CD8-positive, alpha-beta memory T cell (primary cell): ENCODE data around the gene TMEM170A. TPM values are rescaled to one million over a fixed set of nuclear protein-coding genes. Genes with fewer than 3 reads are reported as not detected.
A peak's percentile ranks its signal among the peaks of the same experiment; 100 is the strongest.
"Not testable (repeated sequence)": the region's sequence is repeated elsewhere in the genome, so short reads cannot be mapped to it uniquely, and the experiment has no call there.

Experiments used
- CTCF ChIA-PET: fragments of 350-600 bp; sonication (Branson Sonifier 250); formaldehyde crosslinking; loops from one replicate; lab custom pipeline; 2021; ENCODE audit warnings: antibody characterized with exemption; lab: Charles Lee
- POLR2A ChIA-PET: fragments of 350-600 bp; sonication (Branson Sonifier 250); formaldehyde crosslinking; loops from one replicate; lab custom pipeline; 2021; ENCODE audit warnings: antibody characterized with exemption; lab: Charles Lee
- DNase-seq, 5 donors: peaks; one replicate each; pipeline versions ENCODE4 v3.0.0 to v3.0.0-alpha.2; 2020 to 2022; ENCODE audit warnings: mixed read lengths in 1 of 5
- H3K27ac ChIP-seq: one replicate; pipeline ENCODE4 v1.7.0; 2013; ENCODE audit warnings: low read depth, mild to moderate bottlenecking, low read length, moderate library complexity
- H3K27me3 ChIP-seq: 2 replicates; pipeline ENCODE4 v1.7.0; 2013; ENCODE audit warnings: low read length, mild to moderate bottlenecking; ENCODE audit not compliant: insufficient read depth, poor library complexity, severe bottlenecking
- H3K36me3 ChIP-seq: 2 replicates; pipeline ENCODE4 v1.7.0; 2013; ENCODE audit warnings: mild to moderate bottlenecking, low read length, moderate library complexity; ENCODE audit not compliant: insufficient read depth
- H3K4me1 ChIP-seq: 2 replicates; pipeline ENCODE4 v1.7.0; 2013; ENCODE audit warnings: mild to moderate bottlenecking, low read length, moderate library complexity; ENCODE audit not compliant: insufficient read depth
- H3K4me3 ChIP-seq: 2 replicates; pipeline ENCODE4 v1.7.0; 2013; ENCODE audit warnings: mild to moderate bottlenecking, low read length
- H3K9me3 ChIP-seq: 2 replicates; pipeline ENCODE4 v1.7.0; 2013; ENCODE audit warnings: mild to moderate bottlenecking, low read length
- H3K27ac Mint-ChIP-seq, 8 donors: one replicate each; pipeline ENCODE4 v1.8.0; 2020 to 2021; ENCODE audit warnings: mixed read lengths in 8 of 8, mild to moderate bottlenecking in 6 of 8, inconsistent platforms in 3 of 8, moderate library complexity in 3 of 8
- H3K27me3 Mint-ChIP-seq, 2 donors: one replicate each; pipeline ENCODE4 v1.8.0; 2020 to 2021; ENCODE audit warnings: mixed read lengths in 2 of 2, mild to moderate bottlenecking in 1 of 2, moderate library complexity in 1 of 2
- H3K36me3 Mint-ChIP-seq, 3 donors: one replicate each; pipeline ENCODE4 v1.8.0; 2020 to 2021; ENCODE audit warnings: mixed read lengths in 3 of 3, inconsistent platforms in 1 of 3, mild to moderate bottlenecking in 1 of 3
- H3K4me1 Mint-ChIP-seq, 3 donors: one replicate each; pipeline ENCODE4 v1.8.0; 2020 to 2021; ENCODE audit warnings: mixed read lengths in 3 of 3, inconsistent platforms in 1 of 3, mild to moderate bottlenecking in 1 of 3
- H3K4me3 Mint-ChIP-seq, 7 donors: one replicate each; pipeline ENCODE4 v1.8.0; 2020 to 2021; ENCODE audit warnings: mixed read lengths in 7 of 7, mild to moderate bottlenecking in 6 of 7, moderate library complexity in 4 of 7, inconsistent platforms in 2 of 7
- H3K9me3 Mint-ChIP-seq, 5 donors: one replicate each; pipeline ENCODE4 v1.8.0; 2020 to 2022; ENCODE audit warnings: mixed read lengths in 5 of 5, mild to moderate bottlenecking in 3 of 5, moderate library complexity in 2 of 5, inconsistent platforms in 1 of 5
- polyA plus RNA-seq: library from polyadenylated mRNA; unstranded; fragments of 300-500 nt; fragmentation: Illumina TruSeq; gene quantifications from one replicate; pipeline ENCODE4 v1.2.3, GENCODE V29; 2021
- total RNA-seq, 2 experiments: library from RNA; stranded (reverse); gene quantifications; one replicate each; pipeline ENCODE4 v1.2.3, GENCODE V29; 2021

TMEM170A gene
- total and polyA plus RNA-seq, 3 experiments from 2014 or later: 40.9 to 41.8 (median 41.7) TPM

DNA sequence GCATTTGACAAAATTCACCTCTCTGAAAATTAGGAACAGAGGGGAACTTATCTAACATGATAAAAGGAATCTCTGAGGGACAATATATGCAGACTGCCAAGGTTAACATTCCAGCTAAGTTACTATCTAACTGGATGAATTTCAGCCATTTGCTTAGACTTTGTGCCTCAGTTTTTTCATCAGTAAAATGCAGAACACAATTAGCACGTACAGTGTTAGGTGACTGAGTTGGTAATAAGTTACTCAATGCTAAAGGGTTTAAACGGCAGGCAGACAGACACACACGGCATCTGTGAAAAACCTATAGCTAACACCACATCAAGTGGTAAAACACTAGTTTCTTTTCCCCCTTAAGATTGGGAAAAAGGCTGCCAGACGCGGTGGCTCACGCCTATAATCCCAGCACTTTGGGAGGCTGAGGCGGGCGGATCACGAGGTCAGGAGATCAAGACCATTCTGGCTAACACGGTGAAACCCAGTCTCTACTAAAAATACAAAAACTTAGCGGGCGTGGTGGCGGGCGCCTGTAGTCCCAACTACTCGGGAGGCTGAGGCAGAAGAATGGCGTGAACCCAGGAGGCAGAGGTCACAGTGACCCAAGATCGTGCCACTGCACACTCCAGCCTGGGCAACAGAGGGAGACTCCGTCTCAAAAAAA is 40.3 kb downstream of the TMEM170A start:
- H3K9me3 ChIP-seq, H3K27me3 Mint-ChIP-seq, DNase-seq, H3K4me3 Mint-ChIP-seq, H3K9me3 Mint-ChIP-seq, POLR2A ChIA-PET, H3K27me3 ChIP-seq, CTCF ChIA-PET, H3K27ac ChIP-seq, H3K4me1 ChIP-seq, H3K36me3 ChIP-seq, H3K27ac Mint-ChIP-seq, H3K4me3 ChIP-seq: not testable (repeated sequence)
- Mint-ChIP-seq H3K4me1 (peaks cover 26 to 64% (median 44%) of the 10 kb centered on the region in 3 donors), H3K36me3 (peaks cover 0 to 14% (median 0%) of the 10 kb centered on the region in 3 donors)

DNA sequence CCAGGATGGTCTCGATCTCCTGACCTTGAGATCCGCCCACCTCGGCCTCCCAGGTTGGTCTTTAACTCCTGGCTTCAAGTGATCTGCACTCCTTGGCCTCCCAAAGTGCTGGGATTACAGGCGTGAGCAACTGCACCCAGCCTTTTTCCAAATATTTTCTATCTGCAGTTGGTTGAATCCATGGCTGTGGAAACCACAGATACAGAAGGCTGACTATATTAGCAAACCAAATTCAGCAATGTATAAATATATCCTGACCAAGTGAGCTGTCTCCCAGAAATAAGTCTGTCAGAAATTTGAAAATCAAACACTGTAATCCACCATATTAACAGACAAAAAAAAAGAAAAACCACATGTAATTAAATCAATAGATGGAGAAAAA is 40.8 kb downstream of the TMEM170A start:
- Histone ChIP-seq H3K36me3 (no peaks in the 10 kb centered on the region), H3K4me3 (no peak overlapping the region), H3K4me1 (peaks cover 7% of the 10 kb centered on the region), H3K27ac (no peak overlapping the region), H3K9me3 (no peaks in the 10 kb centered on the region), H3K27me3 (no peaks in the 10 kb centered on the region)
- Mint-ChIP-seq H3K4me1 (peaks cover 23 to 59% (median 39%) of the 10 kb centered on the region in 3 donors), H3K4me3 (no peak overlapping the region), H3K27me3 (no peaks in the 10 kb centered on the region), H3K36me3 (peaks cover 0 to 11% (median 0%) of the 10 kb centered on the region in 3 donors), H3K27ac (peak overlapping the region in 1 of 8 donors; percentile 60), H3K9me3 (no peaks in the 10 kb centered on the region)
- no peak for DNase-seq
- CTCF ChIA-PET: no interaction called here
- POLR2A ChIA-PET: no interaction called here

DNA sequence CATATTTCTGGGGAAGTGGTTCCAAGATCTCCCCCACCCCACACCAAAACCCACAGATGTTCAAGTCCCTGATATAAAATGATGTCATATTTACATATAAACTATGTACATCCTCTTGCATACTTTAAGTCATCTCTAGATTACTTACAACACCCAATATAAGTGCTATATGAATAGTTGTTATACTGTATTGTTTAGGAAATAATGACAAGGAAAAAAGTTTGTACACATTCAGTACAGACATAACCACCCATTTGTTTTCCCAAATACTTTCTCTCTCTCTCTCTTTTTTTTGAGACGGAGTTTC is 42.7 kb downstream of the TMEM170A start:
- ChIA-PET CTCF (no interaction called here), POLR2A (no interaction called here)
- Mint-ChIP-seq H3K36me3 (peaks cover 0 to 5% (median 0%) of the 10 kb centered on the region in 3 donors), H3K4me3 (no peak overlapping the region), H3K27ac (peak overlapping the region in 6 of 8 donors; percentile 19 to 73 (median 44)), H3K27me3 (no peaks in the 10 kb centered on the region), H3K9me3 (no peaks in the 10 kb centered on the region), H3K4me1 (peaks cover 25 to 52% (median 42%) of the 10 kb centered on the region in 3 donors)
- Histone ChIP-seq H3K4me1 (peaks cover 7% of the 10 kb centered on the region), H3K27me3 (no peaks in the 10 kb centered on the region), H3K4me3 (no peak overlapping the region), H3K27ac (no peak overlapping the region), H3K9me3 (no peaks in the 10 kb centered on the region), H3K36me3 (no peaks in the 10 kb centered on the region)
- DNase-seq: no peak

DNA sequence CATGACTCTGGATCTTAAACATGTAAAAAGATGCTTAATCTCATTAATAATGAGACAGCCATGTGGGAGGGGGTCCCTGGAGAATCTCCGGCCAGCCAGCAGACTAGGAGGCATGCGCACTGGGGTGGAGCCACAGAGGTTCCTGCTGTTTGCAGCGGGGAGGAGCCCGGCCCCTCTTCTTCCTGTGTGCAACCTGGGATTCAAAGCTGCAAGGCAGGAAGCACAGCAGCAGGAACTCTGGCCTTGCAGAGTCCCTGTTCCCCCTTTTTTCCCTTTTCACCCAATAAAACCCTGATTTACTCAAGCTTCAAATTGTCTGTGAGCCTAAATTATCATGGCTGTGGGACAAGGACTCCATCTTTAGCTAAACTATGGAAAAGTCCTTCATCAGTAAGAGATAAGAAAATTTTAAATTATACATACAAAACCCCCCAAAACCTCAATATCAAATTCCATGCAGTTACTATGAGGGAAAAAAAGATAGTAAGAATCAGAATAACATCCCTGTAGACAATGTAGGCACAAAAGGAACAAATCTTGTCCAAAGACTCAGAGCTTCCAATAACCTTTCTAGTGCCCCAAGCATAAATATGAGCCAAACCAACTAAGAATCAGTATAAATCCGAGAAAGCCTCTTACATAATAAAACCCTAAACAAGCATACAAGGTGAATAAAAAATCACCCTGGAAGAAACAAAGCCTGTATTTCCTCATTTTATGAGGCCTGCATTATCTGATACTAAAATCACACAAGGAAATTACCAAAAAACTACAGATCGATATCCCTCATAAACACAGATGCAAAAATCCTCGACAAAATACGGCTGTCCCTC is 43.3 kb downstream of the TMEM170A start:
- no peaks in the 10 kb centered on the region for H3K27me3 Mint-ChIP-seq
- H3K4me1 Mint-ChIP-seq: peaks cover 25 to 48% (median 42%) of the 10 kb centered on the region in 3 donors
- peaks cover 0 to 4% (median 0%) of the 10 kb centered on the region in 3 donors for H3K36me3 Mint-ChIP-seq
- Histone ChIP-seq H3K9me3 (no peaks in the 10 kb centered on the region), H3K36me3 (no peaks in the 10 kb centered on the region), H3K27ac (no peak overlapping the region), H3K4me3 (no peak overlapping the region), H3K27me3 (no peaks in the 10 kb centered on the region), H3K4me1 (peaks cover 7% of the 10 kb centered on the region)
- H3K9me3 Mint-ChIP-seq: no peaks in the 10 kb centered on the region
- H3K27ac Mint-ChIP-seq: peak overlapping the region in 6 of 8 donors; percentile 19 to 73 (median 44)
- ChIA-PET POLR2A (no interaction called here), CTCF (interaction anchor here (1.2 kb wide), 1 partner anchor 222 kb away, joined by 3 read pairs; no protein-coding TSS in a partner anchor)
- peak overlapping the region in 3 of 7 donors; percentile 23 to 41 (median 30) for H3K4me3 Mint-ChIP-seq
- peak in 1 of 5 donors; percentile 15 for DNase-seq

DNA sequence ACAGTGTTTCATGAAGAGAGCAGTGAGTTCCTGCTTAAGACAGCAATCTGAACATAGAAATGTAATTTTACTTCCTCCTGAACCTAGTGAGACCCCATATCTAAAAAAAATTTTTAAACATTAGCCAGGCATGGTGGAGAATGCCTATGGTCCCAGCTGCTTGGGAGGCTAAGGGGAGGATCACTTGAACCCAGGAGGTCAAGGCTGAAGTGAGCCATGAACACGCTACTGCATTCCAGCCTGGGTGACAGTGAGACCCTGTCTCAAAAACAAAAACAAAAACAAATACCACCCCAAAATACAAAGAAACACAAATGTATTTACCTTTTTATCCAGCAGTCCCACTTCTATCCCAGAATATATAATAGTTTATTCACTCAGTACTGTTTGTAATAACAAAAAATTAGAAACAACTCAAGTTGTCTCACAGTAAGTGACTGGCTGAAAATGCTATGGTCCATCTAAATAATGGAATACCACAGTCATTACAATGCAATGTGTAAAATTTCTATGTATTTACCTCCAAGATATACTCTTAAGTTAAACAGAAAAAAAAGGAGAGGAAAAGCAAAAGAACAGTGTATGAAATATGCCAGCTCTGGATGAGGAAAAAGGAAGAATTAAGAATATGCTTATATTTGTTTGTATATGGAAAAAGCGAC is 47.5 kb downstream of the TMEM170A start:
- H3K36me3 ChIP-seq: peaks cover 5% of the 10 kb centered on the region
- no peaks in the 10 kb centered on the region for H3K9me3 ChIP-seq
- POLR2A ChIA-PET: no interaction called here
- H3K27ac Mint-ChIP-seq: peak overlapping the region in 1 of 8 donors; percentile 15
- H3K4me3 ChIP-seq: no peak overlapping the region
- H3K4me1 ChIP-seq: peaks cover 7% of the 10 kb centered on the region
- DNase-seq: no peak
- H3K27ac ChIP-seq: no peak overlapping the region
- no peaks in the 10 kb centered on the region for H3K27me3 ChIP-seq
- H3K4me1 Mint-ChIP-seq: peaks cover 26 to 41% (median 38%) of the 10 kb centered on the region in 3 donors
- CTCF ChIA-PET: interaction anchor here (0.7 kb wide), 1 partner anchor 233 kb away, joined by 3 read pairs; no protein-coding TSS in a partner anchor
- no peaks in the 10 kb centered on the region for H3K27me3 Mint-ChIP-seq
- no peak overlapping the region for H3K4me3 Mint-ChIP-seq
- no peaks in the 10 kb centered on the region for H3K9me3 Mint-ChIP-seq
- H3K36me3 Mint-ChIP-seq: peaks cover 0 to 14% (median 11%) of the 10 kb centered on the region in 3 donors

DNA sequence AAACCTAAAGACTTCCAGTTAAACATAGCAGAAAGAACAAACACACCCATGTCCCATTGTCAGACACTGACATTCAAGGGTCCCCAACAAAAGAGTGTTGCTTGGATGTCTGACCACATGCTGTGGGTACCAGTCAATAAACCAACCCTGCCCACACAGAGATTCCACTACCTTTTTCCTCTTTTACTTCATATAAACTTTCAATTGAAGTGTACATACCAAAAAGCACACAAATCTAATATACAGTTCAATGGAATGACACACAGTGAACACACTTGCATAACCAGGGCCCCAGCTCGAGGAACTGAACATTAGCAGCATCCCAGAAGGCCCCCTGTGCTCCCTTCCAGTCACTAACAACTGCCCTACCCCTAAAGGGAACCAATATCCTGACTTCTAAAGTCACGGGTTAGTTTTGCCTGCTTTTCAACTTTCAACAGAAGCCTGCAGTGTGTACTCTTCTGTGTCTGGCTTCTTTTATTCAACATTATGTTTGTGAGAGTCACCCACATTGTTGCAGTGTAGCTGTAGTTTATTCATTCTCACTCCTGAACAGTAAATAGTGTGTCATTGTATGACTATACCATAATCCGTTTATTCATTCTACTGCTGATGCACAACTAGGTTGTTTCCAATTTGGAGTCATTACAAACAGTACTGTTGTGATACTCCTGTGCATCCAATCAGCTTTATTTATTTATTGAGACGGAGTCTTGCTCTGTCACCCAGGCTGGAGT is 49.2 kb downstream of the TMEM170A start:
- Mint-ChIP-seq H3K4me3 (no peak overlapping the region), H3K4me1 (peaks cover 15 to 25% (median 25%) of the 10 kb centered on the region in 3 donors), H3K27me3 (no peaks in the 10 kb centered on the region), H3K27ac (peak overlapping the region in 2 of 8 donors; percentile 3 to 70), H3K9me3 (no peaks in the 10 kb centered on the region), H3K36me3 (peaks cover 0 to 25% (median 11%) of the 10 kb centered on the region in 3 donors)
- Histone ChIP-seq H3K27me3 (no peaks in the 10 kb centered on the region), H3K4me1 (no peaks in the 10 kb centered on the region), H3K27ac (no peak overlapping the region), H3K36me3 (peaks cover 6% of the 10 kb centered on the region), H3K9me3 (no peaks in the 10 kb centered on the region), H3K4me3 (no peak overlapping the region)
- no peak for DNase-seq
- ChIA-PET CTCF (interaction anchor here (1.0 to 1.3 kb wide), 2 partner anchors 12 to 318 kb away, joined by 3 to 5 read pairs; no protein-coding TSS in a partner anchor), POLR2A (no interaction called here)

DNA sequence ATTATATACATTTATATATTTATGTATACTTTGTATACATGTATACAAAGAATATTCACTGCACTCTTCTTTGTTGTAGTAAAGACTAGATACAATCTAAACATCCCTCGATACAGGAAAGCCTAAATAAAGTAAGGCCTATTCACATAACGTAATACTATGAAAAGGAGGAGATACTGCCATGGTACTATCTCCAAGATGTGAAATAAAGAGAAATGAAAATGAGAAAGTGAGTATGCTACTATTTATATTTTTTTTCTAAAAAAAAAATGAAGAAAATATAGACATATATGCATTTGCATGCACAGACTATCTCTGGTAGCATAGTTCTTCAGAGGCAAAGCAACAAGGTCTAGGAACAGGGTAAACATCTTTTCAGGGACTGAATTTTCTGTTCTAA is 50.5 kb downstream of the TMEM170A start:
- H3K27me3 ChIP-seq: no peaks in the 10 kb centered on the region
- Mint-ChIP-seq H3K4me3 (no peak overlapping the region), H3K9me3 (no peaks in the 10 kb centered on the region), H3K36me3 (peaks cover 3 to 35% (median 15%) of the 10 kb centered on the region in 3 donors), H3K27ac (no peak overlapping the region), H3K27me3 (no peaks in the 10 kb centered on the region), H3K4me1 (peaks cover 11 to 21% (median 20%) of the 10 kb centered on the region in 3 donors)
- POLR2A ChIA-PET: no interaction called here
- H3K9me3 ChIP-seq: no peaks in the 10 kb centered on the region
- H3K4me3 ChIP-seq: no peak overlapping the region
- CTCF ChIA-PET: no interaction called here
- peaks cover 13% of the 10 kb centered on the region for H3K36me3 ChIP-seq
- DNase-seq: no peak
- H3K4me1 ChIP-seq: no peaks in the 10 kb centered on the region
- no peak overlapping the region for H3K27ac ChIP-seq
